Measurements from ENCODE around the gene MR1. TPM values are rescaled to one million over a fixed set of nuclear protein-coding genes. Genes with fewer than 3 reads are reported as not detected.
A peak's percentile ranks its signal among the peaks of the same experiment; 100 is the strongest.

MR1 gene
- total RNA-seq, 2 experiments from 2014 or later: 16.2 to 18.1 TPM

GRCh38 chr1:181088079-181089016, 54.6 kb downstream of the MR1 start, which contains the start of gene IER5:
TSS of gene IER5 (plus strand) at chr1:181088700. CDS start at chr1:181088903, 203 bp downstream.
- ChIA-PET CTCF (interaction anchor here (0.6 to 1.2 kb wide), 2 partner anchors 50 to 53 kb away, joined by 3 to 6 read pairs; no protein-coding TSS in a partner anchor), POLR2A (interaction anchor here (0.5 to 6.5 kb wide), 16 partner anchors 9 to 1206 kb away, joined by 3 to 231 read pairs (median 5); partner anchors contain the start of genes ACBD6, MR1 and TOR1AIP1)
- Histone ChIP-seq H3K4me1 (ENCODE audit: insufficient read depth, low read length) (peaks cover 13% of the 10 kb centered on the region), H3K27me3 (ENCODE audit: control insufficient read depth in 1 of 2, insufficient read depth in 2 of 2, low read length in 2 of 2) (no peaks in the 10 kb centered on the region), H3K9me3 (ENCODE audit: control insufficient read depth in 1 of 2, insufficient read depth in 1 of 2, low read length in 2 of 2) (no peaks in the 10 kb centered on the region), H3K27ac (ENCODE audit: low read depth in 1 of 2, low read length in 2 of 2) (peak within 1 kb of the TSS; percentile 95 to 97), H3K4me3 (ENCODE audit: low read length) (peak within 1 kb of the TSS; percentile 90), H3K36me3 (ENCODE audit: insufficient read depth, low read length) (peaks cover 7% of the 10 kb centered on the region)
- peak within 1 kb of the TSS; percentile 99 for H3K4me3 Mint-ChIP-seq
- H3K27me3 Mint-ChIP-seq: no peaks in the 10 kb centered on the region
- ATAC-seq (ENCODE audit: poor library complexity) (peak; percentile 70), DNase-seq (peak; percentile 89 to 98 (median 94))
- intact Hi-C loops (cut with DNase I, micrococcal nuclease): loop anchor here (1.0 to 5.0 kb wide), 4 partner anchors 17 to 456 kb away; partner anchors contain the start of genes MR1 (in 1 of the 2), STX6 (in 1 of the 2) and XPR1 (in 1 of the 2)
- peaks cover 18% of the 10 kb centered on the region for H3K36me3 Mint-ChIP-seq (ENCODE audit: low read depth)
- TF ChIP-seq CTCF (IDR thresholded peaks at IDR 0.05): no peak
- H3K9me3 Mint-ChIP-seq: no peaks in the 10 kb centered on the region
- peak within 1 kb of the TSS; percentile 97 for H3K27ac Mint-ChIP-seq
- H3K4me1 Mint-ChIP-seq (ENCODE audit: low read depth): peaks cover 53% of the 10 kb centered on the region

GRCh38 chr1:181089017-181089675, 55.4 kb downstream of the MR1 start:
- peak in 12 of 14 experiments; percentile 16 to 63 (median 29) for DNase-seq

More at GRCh38 chr1:181089017-181089675, 55.4 kb downstream of the MR1 start:
- Histone ChIP-seq H3K9me3 (ENCODE audit: control insufficient read depth in 1 of 2, insufficient read depth in 1 of 2, low read length in 2 of 2) (no peaks in the 10 kb centered on the region), H3K4me1 (ENCODE audit: insufficient read depth, low read length) (peaks cover 13% of the 10 kb centered on the region), H3K4me3 (ENCODE audit: low read length) (peak overlapping the region; percentile 90), H3K27ac (ENCODE audit: low read depth in 1 of 2, low read length in 2 of 2) (peak overlapping the region; percentile 95 to 97), H3K27me3 (ENCODE audit: control insufficient read depth in 1 of 2, insufficient read depth in 2 of 2, low read length in 2 of 2) (no peaks in the 10 kb centered on the region), H3K36me3 (ENCODE audit: insufficient read depth, low read length) (peaks cover 7% of the 10 kb centered on the region)
- Mint-ChIP-seq H3K9me3 (no peaks in the 10 kb centered on the region), H3K4me3 (peak overlapping the region; percentile 99), H3K36me3 (ENCODE audit: low read depth) (peaks cover 18% of the 10 kb centered on the region), H3K27ac (peak overlapping the region; percentile 97), H3K4me1 (ENCODE audit: low read depth) (peaks cover 51% of the 10 kb centered on the region), H3K27me3 (no peaks in the 10 kb centered on the region)
- POLR2A ChIA-PET: interaction anchor here (0.5 to 6.5 kb wide), 17 partner anchors 10 to 1207 kb away, joined by 3 to 231 read pairs (median 6); partner anchors contain the start of genes ACBD6, MR1 and TOR1AIP1
- ATAC-seq (ENCODE audit: poor library complexity): peak; percentile 1
- CTCF ChIA-PET: interaction anchor here (4.3 kb wide), 1 partner anchor 15 kb away, joined by 31 read pairs; no protein-coding TSS in a partner anchor
- TF ChIP-seq CTCF (IDR thresholded peaks at IDR 0.05): no peak
- intact Hi-C loops (cut with DNase I, micrococcal nuclease): loop anchor here (2.0 to 5.0 kb wide), 3 partner anchors 56 to 457 kb away; partner anchors contain the start of genes MR1 (in 1 of the 2), STX6 (in 1 of the 2) and XPR1 (in 1 of the 2)
